Sigmoid colon (tissue), 7 donors: ENCODE results near the gene BTAF1. TPM values are rescaled to one million over a fixed set of nuclear protein-coding genes. Genes with fewer than 3 reads are reported as not detected.

Source experiments
- DNase-seq: peaks from one replicate; pipeline ENCODE4 v3.0.0-alpha.2; 2019
- H3K27ac ChIP-seq, 4 donors: fragments of 200-600 bp; sonication (generic); one replicate each; pipeline ENCODE4 v1.5.1; 2016 to 2019; ENCODE audit warnings: mild to moderate bottlenecking in 1 of 4
- H3K27me3 ChIP-seq, 3 donors: fragments of 200-600 bp; sonication (generic); one replicate each; pipeline ENCODE4 v1.5.1; 2019; ENCODE audit warnings: mild to moderate bottlenecking in 1 of 3
- H3K36me3 ChIP-seq, 4 donors: fragments of 200-600 bp; sonication (generic); one replicate each; pipeline ENCODE4 v1.5.1; 2016 to 2019
- H3K4me1 ChIP-seq, 4 donors: fragments of 200-600 bp; sonication (generic); one replicate each; pipeline ENCODE4 v1.5.1; 2017 to 2019
- H3K4me3 ChIP-seq, 4 donors: fragments of 200-600 bp; sonication (generic); one replicate each; pipeline ENCODE4 v1.5.1; 2017 to 2019; ENCODE audit warnings: mild to moderate bottlenecking in 2 of 4, moderate library complexity in 1 of 4
- H3K9me3 ChIP-seq, 4 donors: fragments of 200-600 bp in 3 of 4; sonication (generic) in 3 of 4; one replicate each; pipeline versions ENCODE4 v1.5.1 to v1.6.1; 2013 to 2019
- CTCF ChIP-seq, 4 experiments: fragments of 450-650 bp in 3 of 4; fragments of 200-600 bp in 1 of 4; IDR thresholded peaks; one replicate each; pipeline ENCODE4 v1.5.1; 2016 to 2019; ENCODE audit warnings: antibody characterized with exemption in 4 of 4, mild to moderate bottlenecking in 3 of 4, moderate library complexity in 2 of 4
- EP300 ChIP-seq, 4 donors: sonication (generic); formaldehyde crosslinking; IDR thresholded peaks; one replicate each; pipeline ENCODE4 v1.6.1; 2017; ENCODE audit warnings: antibody characterized with exemption in 4 of 4
- POLR2A ChIP-seq, 2 donors: fragments of 450-650 bp; IDR thresholded peaks; one replicate each; pipeline ENCODE4 v1.6.1; 2016; ENCODE audit warnings: antibody characterized with exemption in 2 of 2, mild to moderate bottlenecking in 2 of 2, moderate library complexity in 2 of 2
- POLR2AphosphoS5 ChIP-seq, 4 donors: sonication (generic); formaldehyde crosslinking; IDR thresholded peaks; one replicate each; pipeline ENCODE4 v1.6.1; 2017; ENCODE audit warnings: antibody characterized with exemption in 4 of 4
- WGBS, 2 donors: extraction: QIAGEN DNeasy Blood & Tissue Kit; methylation state at CpG; one replicate each; pipeline ENCODE4 v1.1.7; 2013; 5-methylcytosine and 5-hydroxymethylcytosine counted together
- intact Hi-C: fragments of 100-400 bp; cut with DNase I; formaldehyde crosslinking; loops from one replicate; pipeline ENCODE4 v1.15.1; 2023
- polyA plus RNA-seq, 3 donors: library from polyadenylated mRNA; stranded (reverse); fragments of 200-250 nt; gene quantifications; one replicate each; pipeline ENCODE4 v1.2.3, GENCODE V29; 2013
- total RNA-seq, 4 donors: library from RNA; depleted of rRNA; stranded (reverse); fragments of >200 nt; gene quantifications; one replicate each; pipeline ENCODE4 v1.1.0, GENCODE V29; 2016
- donor health status: healthy with polysubstance abuse.
- donor health status: Bipolar disorder and iron deficiency.
- donor health status: healthy.

BTAF1 gene
- total and polyA plus RNA-seq, 7 donors, result 1.8 to 45.5 (median 34.6) TPM

- TF ChIP-seq EP300 (IDR thresholded peaks at IDR 0.05) (no peak), POLR2A (IDR thresholded peaks at IDR 0.05) (no peak), CTCF (IDR thresholded peaks at IDR 0.05) (no peak)
- no peaks in the 10 kb centered on the region for H3K9me3 ChIP-seq
- no peaks in the 10 kb centered on the region for H3K36me3 ChIP-seq
- no peak overlapping the region for H3K27ac ChIP-seq
- 26 to 49% methylated on average over 3 of the region's 3 CpGs for WGBS, 2 donors
- intact Hi-C loops, result no loop called here
- DNase-seq, result no peak
- H3K4me3 ChIP-seq, result no peak overlapping the region
- peaks cover 0 to 20% (median 13%) of the 10 kb centered on the region in 4 donors for H3K4me1 ChIP-seq
- no peaks in the 10 kb centered on the region for H3K27me3 ChIP-seq
Measured at GRCh38 chr10:91880310-91880709, 43.3 kb upstream of the BTAF1 start.

- intact Hi-C loops, result no loop called here
- Histone ChIP-seq H3K4me3 (peak overlapping the region in 2 of 4 donors; percentile 8 to 13), H3K27ac (peak overlapping the region in 3 of 4 donors; percentile 12 to 51 (median 36)), H3K27me3 (no peaks in the 10 kb centered on the region), H3K4me1 (peaks cover 0 to 34% (median 24%) of the 10 kb centered on the region in 4 donors), H3K36me3 (no peaks in the 10 kb centered on the region), H3K9me3 (no peaks in the 10 kb centered on the region)
- TF ChIP-seq CTCF (IDR thresholded peaks at IDR 0.05) (no peak), POLR2AphosphoS5 (IDR thresholded peaks at IDR 0.05) (peak in 1 of 4 donors; percentile 20)
- 30 to 57% methylated on average over 20 of the region's 20 CpGs for WGBS, 2 donors
- no peak for DNase-seq
Measured at GRCh38 chr10:91883549-91884444, 39.8 kb upstream of the BTAF1 start.

- Histone ChIP-seq H3K4me3 (no peak overlapping the region), H3K4me1 (peaks cover 0 to 34% (median 24%) of the 10 kb centered on the region in 4 donors), H3K36me3 (no peaks in the 10 kb centered on the region), H3K9me3 (no peaks in the 10 kb centered on the region), H3K27me3 (no peaks in the 10 kb centered on the region), H3K27ac (peak overlapping the region in 2 of 4 donors; percentile 36 to 51)
- intact Hi-C loops, result no loop called here
- TF ChIP-seq CTCF (IDR thresholded peaks at IDR 0.05), result no peak
- no peak for TF ChIP-seq EP300 (IDR thresholded peaks at IDR 0.05)
- no peak for TF ChIP-seq POLR2A (IDR thresholded peaks at IDR 0.05)
- no peak for TF ChIP-seq POLR2AphosphoS5 (IDR thresholded peaks at IDR 0.05)
- no peak for DNase-seq
- WGBS, 2 donors, result 87 to 93% methylated on average over 1 of the region's 1 CpG
Measured at GRCh38 chr10:91884536-91884935, 39.0 kb upstream of the BTAF1 start.

- TF ChIP-seq EP300 (IDR thresholded peaks at IDR 0.05) (no peak), POLR2A (IDR thresholded peaks at IDR 0.05) (no peak), CTCF (IDR thresholded peaks at IDR 0.05) (no peak), POLR2AphosphoS5 (IDR thresholded peaks at IDR 0.05) (no peak)
- DNase-seq, result no peak
- Histone ChIP-seq H3K27ac (no peak overlapping the region), H3K9me3 (no peaks in the 10 kb centered on the region), H3K36me3 (no peaks in the 10 kb centered on the region), H3K27me3 (no peaks in the 10 kb centered on the region), H3K4me3 (no peak overlapping the region), H3K4me1 (peaks cover 0 to 34% (median 24%) of the 10 kb centered on the region in 4 donors)
- intact Hi-C loops, result no loop called here
- 96 to 97% methylated on average over 9 of the region's 9 CpGs for WGBS, 2 donors
Measured at GRCh38 chr10:91885362-91886079, 38.0 kb upstream of the BTAF1 start.
